Activated T-cell treated with anti-CD3 and anti-CD28 coated beads for 48 hours (primary cell): ENCODE data around the gene ADCY9.

Experiments
- DNase-seq: peaks from one replicate; pipeline ENCODE4 v3.0.0-alpha.2; 2020; ENCODE audit warnings: low read depth

ADCY9 gene

GRCh38 chr16:4032768-4033167 is 83.5 kb downstream of the ADCY9 start:
- no peak for DNase-seq

DNA sequence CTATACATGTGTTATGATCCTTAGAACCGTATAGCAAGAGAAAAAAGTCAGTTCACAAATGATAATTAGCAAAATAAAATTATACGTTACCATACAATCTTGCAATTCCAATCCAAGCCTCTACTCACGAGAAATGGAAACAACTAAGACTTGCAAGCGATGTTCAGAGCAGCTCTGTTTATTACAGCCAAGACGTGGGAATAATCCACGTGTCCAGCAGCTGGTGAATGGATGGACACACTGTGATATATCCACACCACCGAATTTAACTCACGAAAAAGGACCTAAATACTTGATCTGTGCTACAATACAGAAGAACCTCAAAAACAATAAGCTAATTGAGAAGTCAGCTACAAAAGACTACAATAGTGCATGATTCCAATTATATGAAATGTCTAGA is 88.1 kb downstream of the ADCY9 start:
- no peak for DNase-seq

DNA sequence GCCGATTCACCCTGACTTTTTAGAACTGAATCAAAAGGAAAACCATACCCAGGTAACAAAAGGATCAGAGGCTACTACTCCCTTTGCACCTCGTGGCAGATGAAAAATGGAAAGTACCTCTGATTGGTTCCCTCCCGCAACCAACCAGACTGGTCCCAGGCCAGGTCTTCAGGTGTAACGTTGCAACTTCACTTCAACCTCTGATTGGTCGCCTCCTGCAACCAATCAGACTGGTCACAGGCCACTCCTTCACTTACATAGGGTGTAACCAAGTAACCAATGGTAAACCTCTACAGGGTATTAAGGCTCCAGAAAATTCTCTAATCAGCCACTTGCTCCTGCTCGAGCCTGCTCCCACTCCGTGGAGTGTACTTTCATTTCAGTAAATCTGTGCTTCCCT is 89.4 kb downstream of the ADCY9 start:
- no peak for DNase-seq

- no peak for DNase-seq
These were observed 90.8 kb downstream of the ADCY9 start for GRCh38 chr16:4025428-4025827.

GRCh38 chr16:4021916-4022315 is 94.3 kb downstream of the ADCY9 start:
- DNase-seq, result no peak

GRCh38 chr16:4021070-4021779 is 95.0 kb downstream of the ADCY9 start:
- DNase-seq, result no peak

DNA sequence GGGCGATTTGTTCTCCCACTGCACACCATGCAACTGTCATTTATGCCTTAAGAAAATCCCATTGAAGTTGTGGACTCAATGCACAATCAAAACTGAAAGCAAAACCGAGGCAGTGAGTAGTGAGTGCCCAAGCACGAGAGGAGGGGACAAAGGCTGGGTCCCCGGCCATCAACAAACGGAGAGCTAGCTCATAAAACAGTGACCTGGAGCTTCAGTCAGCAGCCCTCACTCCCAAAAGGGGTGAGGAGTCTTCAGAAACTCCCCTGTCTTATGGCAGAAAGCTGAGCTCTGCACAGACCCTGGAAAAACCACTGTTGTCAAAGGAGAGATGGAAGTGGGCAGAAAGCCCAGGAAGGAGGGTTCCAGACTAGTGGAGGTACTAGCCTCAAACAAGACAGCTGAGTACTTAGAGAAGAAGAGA is 96.9 kb downstream of the ADCY9 start:
- no peak for DNase-seq

GRCh38 chr16:4018391-4018790 is 97.9 kb downstream of the ADCY9 start:
- DNase-seq, result no peak

GRCh38 chr16:4017807-4018206 is 98.4 kb downstream of the ADCY9 start:
- no peak for DNase-seq

- DNase-seq, result no peak
These were observed 99.6 kb downstream of the ADCY9 start for GRCh38 chr16:4016658-4017057.

DNA sequence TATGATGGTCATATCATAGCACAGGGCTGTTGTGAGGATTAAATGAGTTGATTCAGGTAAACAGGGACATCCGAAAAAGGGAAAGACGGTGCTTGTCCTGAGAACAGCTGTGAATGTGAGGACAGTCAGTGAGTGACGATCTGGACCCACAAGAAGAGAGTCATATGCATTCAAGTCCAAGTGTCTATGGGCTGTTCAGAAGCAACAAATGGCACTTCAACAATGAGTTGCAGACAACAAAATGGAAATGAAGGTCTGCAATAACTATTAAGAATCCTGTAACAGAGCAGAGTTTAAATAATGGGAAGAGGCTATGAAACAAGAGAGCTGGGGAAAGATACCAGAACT is 100.3 kb downstream of the ADCY9 start:
- DNase-seq, result no peak

- no peak for DNase-seq
These were observed 100.8 kb downstream of the ADCY9 start for GRCh38 chr16:4015275-4016004.

DNA sequence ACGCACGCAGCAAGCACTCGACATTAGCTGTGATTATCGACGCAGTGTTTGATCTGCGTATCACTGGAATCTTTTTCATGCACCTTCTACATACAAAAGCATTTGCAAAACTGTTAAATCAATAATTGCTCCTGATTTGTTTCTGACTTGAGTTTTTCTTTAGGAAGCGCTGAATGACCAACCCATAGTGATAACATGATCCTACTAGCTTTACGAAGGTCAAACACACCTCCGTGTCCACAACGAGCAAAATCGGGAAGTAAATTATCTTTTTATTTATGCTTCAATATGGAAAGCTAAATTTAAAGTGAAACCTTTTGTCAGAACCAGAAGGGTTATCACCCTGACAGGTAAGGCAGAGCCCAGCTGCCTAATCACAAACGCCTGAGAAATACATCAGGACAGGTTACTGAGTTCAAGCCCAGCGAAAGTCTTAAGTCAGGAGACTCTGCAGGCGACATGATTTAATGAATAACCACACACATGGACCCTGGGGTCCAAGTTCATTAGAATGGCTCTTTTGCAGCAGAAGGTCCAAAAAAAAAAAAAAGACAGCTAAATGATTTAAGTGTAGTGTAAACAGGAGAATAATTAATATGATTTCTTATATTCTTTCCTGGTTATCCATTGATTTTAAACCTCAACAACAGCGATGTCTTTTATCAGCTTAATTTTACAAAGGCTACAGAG is 104.2 kb downstream of the ADCY9 start:
- DNase-seq, result no peak

DNA sequence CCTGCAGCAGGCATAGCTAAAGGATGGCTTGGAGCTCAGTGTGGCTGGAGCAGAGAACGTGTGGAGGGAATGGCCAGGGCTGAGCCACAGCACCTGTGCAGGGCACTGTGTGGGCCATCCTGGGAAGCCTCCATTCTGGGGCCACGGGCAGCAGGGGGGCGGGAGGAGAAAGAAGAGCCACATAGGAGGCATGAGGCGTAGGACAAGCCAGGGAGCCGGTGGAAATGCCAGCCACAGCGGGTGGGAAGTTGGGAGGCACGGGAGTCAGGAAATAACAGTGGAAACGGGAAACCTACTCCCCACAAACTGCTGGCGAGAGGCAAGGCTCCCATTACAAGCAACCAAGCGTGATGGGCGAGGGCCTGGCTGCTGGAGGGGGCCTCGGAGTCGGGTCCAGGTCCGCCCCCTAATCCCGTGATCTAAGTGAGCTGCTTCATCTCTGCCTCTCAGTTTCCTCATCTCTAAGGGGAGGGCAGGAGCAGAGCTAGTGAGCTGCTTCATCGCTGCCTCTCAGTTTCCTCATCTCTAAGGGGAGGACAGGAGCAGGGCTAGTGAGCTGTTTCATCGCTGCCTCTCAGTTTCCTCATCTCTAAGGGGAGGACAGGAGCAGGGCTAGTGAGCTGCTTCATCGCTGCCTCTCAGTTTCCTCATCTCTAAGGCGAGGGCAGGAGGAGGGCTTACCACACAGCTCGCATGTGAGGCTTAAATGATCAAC is 104.9 kb downstream of the ADCY9 start:
- DNase-seq, result no peak

GRCh38 chr16:4010225-4011158 is 105.8 kb downstream of the ADCY9 start:
- DNase-seq, result no peak

DNA sequence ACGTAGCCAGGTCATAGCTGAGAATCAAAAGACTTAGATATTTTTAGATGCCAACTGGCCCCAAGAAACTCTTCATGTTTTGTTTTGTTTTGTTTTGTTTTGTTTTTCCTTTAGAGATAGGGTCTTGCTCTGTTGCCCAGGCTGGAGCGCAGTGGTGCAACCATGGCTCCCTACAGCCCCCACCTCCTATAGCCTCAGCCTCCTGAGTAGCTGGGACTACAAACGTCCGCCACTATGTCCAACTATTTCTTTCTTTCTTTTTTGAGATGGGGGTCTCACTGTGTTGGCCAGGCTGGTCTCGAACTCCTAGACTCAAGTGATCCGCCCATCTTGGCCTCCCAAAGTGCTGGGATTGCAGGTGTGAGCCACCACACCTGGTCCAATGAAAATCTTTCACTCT is 107.1 kb downstream of the ADCY9 start:
- DNase-seq, result no peak

- no peak for DNase-seq
These were observed 108.1 kb downstream of the ADCY9 start for GRCh38 chr16:4008116-4008515.

DNA sequence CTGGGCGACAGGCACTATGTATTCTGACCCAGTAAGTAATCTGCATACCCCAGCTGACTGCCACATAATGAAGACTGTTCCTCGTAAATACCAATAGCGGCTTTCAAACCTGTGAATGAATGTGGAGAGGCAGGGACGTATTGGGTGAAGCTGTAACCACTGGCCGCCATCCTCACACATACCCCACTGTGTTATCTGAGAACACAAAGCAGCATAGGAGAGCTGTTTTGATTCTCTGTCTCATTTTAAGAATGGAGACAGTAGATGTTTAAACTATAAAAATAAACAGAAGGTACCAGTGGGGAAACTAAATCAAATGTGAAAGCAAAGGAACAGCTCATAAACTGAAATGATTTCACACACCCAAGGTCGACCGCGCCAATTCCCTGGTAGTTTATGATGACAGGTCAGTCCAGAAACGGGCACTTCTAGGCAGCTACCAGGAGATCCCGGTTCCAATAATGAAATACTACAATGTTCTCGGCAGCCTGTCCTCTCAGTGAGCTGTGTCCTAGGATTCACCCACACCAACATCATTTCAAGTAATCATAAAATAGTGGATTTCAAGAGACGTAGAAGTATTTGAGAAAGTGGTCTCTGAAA is 109.7 kb downstream of the ADCY9 start:
- DNase-seq, result no peak

DNA sequence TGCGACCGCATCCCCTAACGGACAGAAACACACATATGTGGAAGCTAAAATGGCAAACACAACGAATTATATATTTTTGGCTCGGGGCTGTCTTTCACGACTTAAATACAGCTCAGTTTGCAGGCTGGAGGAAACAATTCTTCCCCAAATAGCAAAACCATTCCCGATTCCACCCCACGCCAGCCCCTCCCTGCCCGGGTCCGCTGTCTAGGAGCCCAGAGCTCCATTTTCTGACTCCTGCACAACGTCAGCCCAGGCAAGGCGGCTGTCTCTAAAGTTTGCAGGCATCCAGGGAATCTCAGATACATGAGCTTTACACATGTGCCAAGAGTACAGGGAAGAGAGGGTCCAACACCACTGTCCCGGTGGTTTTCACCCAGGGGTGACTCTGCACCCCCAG is 110.5 kb downstream of the ADCY9 start:
- DNase-seq, result no peak

GRCh38 chr16:4005281-4005680 is 111.0 kb downstream of the ADCY9 start:
- DNase-seq, result no peak

DNA sequence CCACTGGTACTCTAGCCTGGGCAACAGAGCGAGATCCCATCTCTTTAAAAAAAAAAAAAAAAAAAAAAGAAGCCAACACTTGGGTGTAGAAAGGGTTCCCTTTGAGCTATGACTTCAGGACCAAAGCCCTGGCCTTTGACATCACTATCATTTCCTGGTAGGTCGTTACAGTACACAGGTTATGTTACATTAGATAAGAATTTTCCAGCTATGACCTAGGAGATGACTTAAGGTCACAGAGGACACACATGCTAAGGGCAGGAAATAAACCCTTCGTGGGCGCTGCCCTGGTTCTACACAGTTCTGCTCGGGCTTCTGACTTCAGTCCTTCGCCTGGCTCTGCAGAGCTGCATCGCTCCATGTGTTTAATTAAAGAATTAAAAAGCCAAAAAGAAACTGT is 112.0 kb downstream of the ADCY9 start:
- no peak for DNase-seq
